ENCODE data around the gene PARD3. TPM values are rescaled to one million over a fixed set of nuclear protein-coding genes. Genes with fewer than 3 reads are reported as not detected.

PARD3 gene
- total and polyA plus RNA-seq, 10 of the 15 experiments (the other 5 are each of a cell fraction or from before 2014, with no cell fraction given): 2.6 to 43.1 (median 13.9) TPM

DNA sequence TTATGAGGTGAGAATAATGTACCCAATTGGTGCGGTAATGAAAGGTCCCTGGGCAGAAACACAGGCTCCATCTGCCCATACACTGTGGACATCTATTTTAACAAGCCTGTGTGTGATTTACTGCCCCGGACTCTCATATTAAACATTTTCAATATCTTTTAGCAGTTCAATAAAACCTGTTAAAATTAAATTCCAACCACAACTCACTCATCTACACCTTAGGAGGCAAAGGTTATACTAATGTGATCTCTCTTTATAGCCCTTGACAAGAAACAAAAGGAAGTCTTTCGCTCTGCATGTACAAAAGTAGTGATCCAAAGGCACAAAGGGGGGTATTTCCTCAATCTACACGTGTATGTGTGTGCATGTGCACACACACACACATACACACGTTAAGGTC lies 186.0 kb downstream of the PARD3 start:
- RAD21 ChIA-PET (ENCODE audit: unreplicated experiment): interaction anchor here (1.1 kb wide), 1 partner anchor 165 kb away, joined by 3 read pairs; no protein-coding TSS in a partner anchor
- TF ChIP-seq MYB (IDR thresholded peaks at IDR 0.05; ENCODE audit: borderline replicate concordance, low read depth, low read length) (no peak), ATF7 (IDR thresholded peaks at IDR 0.05; ENCODE audit: low read depth) (no peak), RELB (IDR thresholded peaks at IDR 0.05; ENCODE audit: low read depth) (no peak), ZNF622 (IDR thresholded peaks at IDR 0.05) (no peak)
- TF ChIP-seq, protein P1, sequence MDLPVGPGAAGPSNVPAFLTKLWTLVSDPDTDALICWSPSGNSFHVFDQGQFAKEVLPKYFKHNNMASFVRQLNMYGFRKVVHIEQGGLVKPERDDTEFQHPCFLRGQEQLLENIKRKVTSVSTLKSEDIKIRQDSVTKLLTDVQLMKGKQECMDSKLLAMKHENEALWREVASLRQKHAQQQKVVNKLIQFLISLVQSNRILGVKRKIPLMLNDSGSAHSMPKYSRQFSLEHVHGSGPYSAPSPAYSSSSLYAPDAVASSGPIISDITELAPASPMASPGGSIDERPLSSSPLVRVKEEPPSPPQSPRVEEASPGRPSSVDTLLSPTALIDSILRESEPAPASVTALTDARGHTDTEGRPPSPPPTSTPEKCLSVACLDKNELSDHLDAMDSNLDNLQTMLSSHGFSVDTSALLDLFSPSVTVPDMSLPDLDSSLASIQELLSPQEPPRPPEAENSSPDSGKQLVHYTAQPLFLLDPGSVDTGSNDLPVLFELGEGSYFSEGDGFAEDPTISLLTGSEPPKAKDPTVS (IDR thresholded peaks at IDR 0.05; ENCODE audit: low read depth, low read length): no peak
- no peak overlapping the region for H2AFZ ChIP-seq (ENCODE audit: control insufficient read depth, low read depth, low read length)
- CTCF ChIA-PET: interaction anchor here (1.3 kb wide), 1 partner anchor 8 kb away, joined by 4 read pairs; no protein-coding TSS in a partner anchor
- no peak overlapping the region for H3K27ac ChIP-seq (ENCODE audit: control insufficient read depth, insufficient read depth)
- FAIRE-seq: no peak
- no peaks in the 10 kb centered on the region for H3K27me3 ChIP-seq (replicated peaks in 1 of 2; ENCODE audit: control insufficient read depth in 2 of 2, insufficient read depth in 2 of 2, low read length in 1 of 2)
- no peaks in the 10 kb centered on the region for H3K36me3 ChIP-seq (ENCODE audit: control insufficient read depth in 2 of 2, insufficient read depth in 2 of 2, low read length in 1 of 2)
- H4K20me1 ChIP-seq (ENCODE audit: control insufficient read depth, insufficient read depth): no peaks in the 10 kb centered on the region
- intact Hi-C loops (cut with micrococcal nuclease; ENCODE audit: unreplicated experiment): no loop called here
- in situ Hi-C loops (cut with MboI): loop anchor here (25.0 kb wide), 1 partner anchor 1442 kb away; no protein-coding TSS in a partner anchor
- 68% methylated on average over 5 of the region's 5 CpGs for WGBS (ENCODE audit: insufficient coverage, insufficient replicate concordance, low lambda C conversion rate, missing lambda C conversion rate)
- SMC1A ChIA-PET (ENCODE audit: uncharacterized antibody, unreplicated experiment): interaction anchor here (1.4 kb wide), 1 partner anchor 104 kb away, joined by 4 read pairs; no protein-coding TSS in a partner anchor
- H3K4me3 ChIP-seq: no peak overlapping the region
- ATAC-seq: no peak
- H3K9ac ChIP-seq (ENCODE audit: control insufficient read depth, insufficient read depth, low read length): no peak overlapping the region
- no peaks in the 10 kb centered on the region for H3K4me1 ChIP-seq (ENCODE audit: control insufficient read depth, insufficient read depth, low read length)
- POLR2A ChIA-PET: interaction anchor here (1.1 kb wide), 1 partner anchor 17 kb away, joined by 3 read pairs; no protein-coding TSS in a partner anchor
- H3K4me2 ChIP-seq (ENCODE audit: control insufficient read depth, insufficient read depth): no peak overlapping the region
- no peaks in the 10 kb centered on the region for H3K9me3 ChIP-seq (replicated peaks; ENCODE audit: control insufficient read depth, insufficient read depth, low read length)
- DNase-seq (ENCODE audit: low read depth, low spot score): no peak
- no peaks in the 10 kb centered on the region for H3K79me2 ChIP-seq (ENCODE audit: control insufficient read depth, insufficient read depth, low read length)
- no TSS peak for BruUV-seq (replicated peaks)

All from GM12878 (cell line).